Measurements from ENCODE around the gene WWP2. TPM values are rescaled to one million over a fixed set of nuclear protein-coding genes. Genes with fewer than 3 reads are reported as not detected.

Gene WWP2
- total and polyA plus RNA-seq, 4 donors = 26.1 to 86.6 (median 43.4) TPM

DNA sequence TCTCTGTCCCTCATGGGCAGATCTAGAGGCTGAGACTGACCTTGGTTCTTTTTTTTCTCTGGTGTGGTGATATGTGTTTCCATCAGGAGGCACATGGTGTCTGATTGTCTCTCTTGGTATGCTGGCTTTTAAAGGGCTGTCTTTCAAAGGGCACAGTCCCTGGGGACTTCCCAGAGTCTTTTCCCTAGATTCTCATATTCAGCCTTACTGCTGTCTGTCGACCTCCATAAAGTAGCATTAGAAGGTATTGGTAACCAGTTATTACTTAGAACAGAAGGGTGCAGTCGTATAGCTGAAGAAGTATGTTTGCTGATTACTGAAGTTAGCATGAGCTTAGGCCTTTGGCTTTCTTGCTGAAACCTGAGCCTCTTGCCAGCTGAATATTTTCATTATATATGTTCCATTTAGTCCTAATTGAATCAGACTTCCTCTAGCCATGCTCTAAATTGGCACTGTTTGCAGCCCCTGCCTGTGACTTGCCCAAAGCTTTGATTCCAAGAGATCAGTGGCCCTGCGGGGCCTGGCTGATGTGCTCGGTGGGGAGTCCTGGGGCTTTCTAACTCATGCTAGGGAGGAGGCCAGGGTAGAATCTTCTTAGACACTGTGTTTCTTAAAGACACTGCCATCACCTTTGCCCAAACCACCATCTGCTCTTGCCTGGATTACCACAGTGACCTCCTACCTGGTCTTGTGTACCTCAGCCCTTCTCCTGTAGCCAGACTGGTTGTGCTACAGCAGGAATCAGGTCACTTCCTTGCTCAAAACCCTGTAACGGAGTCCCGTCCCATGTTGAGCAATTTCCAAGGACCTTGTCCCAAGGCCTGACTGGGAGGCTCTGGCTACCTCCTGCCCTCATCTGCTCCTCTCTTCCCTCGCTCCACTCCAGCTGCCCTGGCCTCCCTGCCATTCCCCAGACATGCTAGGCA is 71.5 kb downstream of the WWP2 start:
- Histone ChIP-seq H3K9me3 (ENCODE audit: control insufficient read depth in 4 of 4, insufficient read depth in 3 of 4, low read length in 3 of 4) (no peaks in the 10 kb centered on the region), H3K4me3 (no peak overlapping the region), H3K4me1 (ENCODE audit: control insufficient read depth in 5 of 5, insufficient read depth in 5 of 5, low read length in 5 of 5) (peaks cover 2 to 22% (median 8%) of the 10 kb centered on the region in 5 donors), H3K27me3 (ENCODE audit: control insufficient read depth in 3 of 3, insufficient read depth in 3 of 3, low read length in 2 of 3) (no peaks in the 10 kb centered on the region), H3K9ac (ENCODE audit: insufficient read depth in 1 of 2, low read length in 2 of 2) (no peak overlapping the region), H3K27ac (ENCODE audit: low read depth in 1 of 2, low read length in 1 of 2) (peak overlapping the region; percentile 2 to 30), H3K36me3 (ENCODE audit: control insufficient read depth in 4 of 4, insufficient read depth in 4 of 4, low read length in 4 of 4) (peaks cover 0 to 6% (median 0%) of the 10 kb centered on the region in 4 donors)
- TF ChIP-seq, protein P1, sequence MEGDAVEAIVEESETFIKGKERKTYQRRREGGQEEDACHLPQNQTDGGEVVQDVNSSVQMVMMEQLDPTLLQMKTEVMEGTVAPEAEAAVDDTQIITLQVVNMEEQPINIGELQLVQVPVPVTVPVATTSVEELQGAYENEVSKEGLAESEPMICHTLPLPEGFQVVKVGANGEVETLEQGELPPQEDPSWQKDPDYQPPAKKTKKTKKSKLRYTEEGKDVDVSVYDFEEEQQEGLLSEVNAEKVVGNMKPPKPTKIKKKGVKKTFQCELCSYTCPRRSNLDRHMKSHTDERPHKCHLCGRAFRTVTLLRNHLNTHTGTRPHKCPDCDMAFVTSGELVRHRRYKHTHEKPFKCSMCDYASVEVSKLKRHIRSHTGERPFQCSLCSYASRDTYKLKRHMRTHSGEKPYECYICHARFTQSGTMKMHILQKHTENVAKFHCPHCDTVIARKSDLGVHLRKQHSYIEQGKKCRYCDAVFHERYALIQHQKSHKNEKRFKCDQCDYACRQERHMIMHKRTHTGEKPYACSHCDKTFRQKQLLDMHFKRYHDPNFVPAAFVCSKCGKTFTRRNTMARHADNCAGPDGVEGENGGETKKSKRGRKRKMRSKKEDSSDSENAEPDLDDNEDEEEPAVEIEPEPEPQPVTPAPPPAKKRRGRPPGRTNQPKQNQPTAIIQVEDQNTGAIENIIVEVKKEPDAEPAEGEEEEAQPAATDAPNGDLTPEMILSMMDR (IDR thresholded peaks at IDR 0.05; ENCODE audit: control extremely low read depth, extremely low read depth) = no peak
- WGBS, 2 donors = 52 to 60% methylated on average over 7 of the region's 7 CpGs
- peak in 2 of 3 donors; percentile 61 to 78 for DNase-seq
- ATAC-seq (ENCODE audit: insufficient read depth, low FRiP score) = no peak

DNA sequence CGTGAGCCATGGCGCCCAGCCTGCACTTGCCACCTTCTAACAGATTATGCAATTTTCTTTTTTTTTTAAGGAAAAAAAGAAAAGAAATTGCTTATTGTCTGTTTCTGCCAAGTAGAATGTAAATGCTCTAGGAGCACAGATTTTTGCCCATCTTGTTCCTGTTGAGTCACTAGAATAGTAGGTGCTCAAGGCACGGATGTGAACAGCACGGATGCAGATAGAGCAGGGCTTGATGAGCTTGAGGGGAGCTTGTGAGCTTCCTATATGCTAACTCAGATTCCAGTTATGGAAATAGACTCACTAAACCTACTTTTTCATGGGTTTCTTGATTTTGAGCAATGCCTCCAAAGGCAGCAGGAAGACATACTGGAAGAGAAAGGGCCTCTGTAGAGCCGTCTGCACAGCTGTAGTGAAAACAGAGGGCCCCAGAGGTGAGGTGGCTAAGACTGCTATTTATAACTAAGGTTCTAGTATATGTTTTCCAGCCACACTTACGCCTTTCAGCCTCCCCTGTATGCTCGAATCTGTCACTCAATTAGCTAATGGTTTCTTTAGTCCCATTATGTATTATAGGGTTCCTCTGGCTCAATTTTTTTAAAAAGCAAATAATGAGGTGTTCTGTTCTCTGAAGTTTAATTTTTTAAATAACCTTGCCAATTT is 72.8 kb downstream of the WWP2 start:
- TF ChIP-seq, protein P1 (IDR thresholded peaks at IDR 0.05; ENCODE audit: control extremely low read depth, extremely low read depth) = no peak
- DNase-seq = no peak
- no peak for ATAC-seq (ENCODE audit: insufficient read depth, low FRiP score)
- no peaks in the 10 kb centered on the region for H3K27me3 ChIP-seq (ENCODE audit: control insufficient read depth in 3 of 3, insufficient read depth in 3 of 3, low read length in 2 of 3)
- H3K9me3 ChIP-seq (ENCODE audit: control insufficient read depth in 4 of 4, insufficient read depth in 3 of 4, low read length in 3 of 4) = no peaks in the 10 kb centered on the region
- no peak overlapping the region for H3K9ac ChIP-seq (ENCODE audit: insufficient read depth in 1 of 2, low read length in 2 of 2)
- peaks cover 2 to 32% (median 8%) of the 10 kb centered on the region in 5 donors for H3K4me1 ChIP-seq (ENCODE audit: control insufficient read depth in 5 of 5, insufficient read depth in 5 of 5, low read length in 5 of 5)
- H3K4me3 ChIP-seq = no peak overlapping the region
- WGBS, 2 donors = 87 to 92% methylated on average over 7 of the region's 7 CpGs
- peak overlapping the region in 1 of 2 donors; percentile 11 for H3K27ac ChIP-seq (ENCODE audit: low read depth in 1 of 2, low read length in 1 of 2)
- peaks cover 0 to 2% (median 0%) of the 10 kb centered on the region in 4 donors for H3K36me3 ChIP-seq (ENCODE audit: control insufficient read depth in 4 of 4, insufficient read depth in 4 of 4, low read length in 4 of 4)

DNA sequence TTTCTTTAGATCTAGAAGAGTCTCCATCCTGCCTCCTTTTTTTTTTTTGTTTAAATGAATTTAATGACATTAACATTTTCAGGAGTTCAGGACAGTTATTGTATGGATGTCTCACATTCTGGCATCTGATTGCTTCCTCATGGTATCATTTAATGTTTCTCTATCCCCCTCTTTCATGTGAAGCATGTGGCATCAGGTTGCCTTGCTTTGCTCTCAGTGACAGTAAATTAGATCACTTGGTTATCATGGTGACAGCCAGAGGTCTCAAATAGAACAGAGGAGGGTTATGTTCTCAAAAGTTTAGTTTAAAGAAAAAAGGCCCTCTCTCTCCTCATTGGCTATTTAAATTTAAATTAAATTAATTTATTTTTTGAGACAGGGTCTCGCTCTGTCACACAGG is 74.1 kb downstream of the WWP2 start:
- H3K4me1 ChIP-seq (ENCODE audit: control insufficient read depth in 5 of 5, insufficient read depth in 5 of 5, low read length in 5 of 5) = peaks cover 5 to 34% (median 10%) of the 10 kb centered on the region in 5 donors
- WGBS, 2 donors = 100% methylated on average over 1 of the region's 1 CpG
- no peak for DNase-seq

More for the DNA sequence above, 74.1 kb downstream of the WWP2 start:
- Histone ChIP-seq H3K4me3 (no peak overlapping the region), H3K9me3 (ENCODE audit: control insufficient read depth in 4 of 4, insufficient read depth in 3 of 4, low read length in 3 of 4) (no peaks in the 10 kb centered on the region), H3K9ac (ENCODE audit: insufficient read depth in 1 of 2, low read length in 2 of 2) (no peak overlapping the region), H3K36me3 (ENCODE audit: control insufficient read depth in 4 of 4, insufficient read depth in 4 of 4, low read length in 4 of 4) (peaks cover 0 to 6% (median 3%) of the 10 kb centered on the region in 4 donors), H3K27ac (ENCODE audit: low read depth in 1 of 2, low read length in 1 of 2) (no peak overlapping the region), H3K27me3 (ENCODE audit: control insufficient read depth in 3 of 3, insufficient read depth in 3 of 3, low read length in 2 of 3) (no peaks in the 10 kb centered on the region)
- no peak for ATAC-seq (ENCODE audit: insufficient read depth, low FRiP score)
- TF ChIP-seq, protein P1 (IDR thresholded peaks at IDR 0.05; ENCODE audit: control extremely low read depth, extremely low read depth) = no peak
